ENCODE data around the gene MRPS27.
"Not testable (repeated sequence)": the region's sequence is repeated elsewhere in the genome, so short reads cannot be mapped to it uniquely, and the experiment has no call there.

MRPS27 gene

DNA sequence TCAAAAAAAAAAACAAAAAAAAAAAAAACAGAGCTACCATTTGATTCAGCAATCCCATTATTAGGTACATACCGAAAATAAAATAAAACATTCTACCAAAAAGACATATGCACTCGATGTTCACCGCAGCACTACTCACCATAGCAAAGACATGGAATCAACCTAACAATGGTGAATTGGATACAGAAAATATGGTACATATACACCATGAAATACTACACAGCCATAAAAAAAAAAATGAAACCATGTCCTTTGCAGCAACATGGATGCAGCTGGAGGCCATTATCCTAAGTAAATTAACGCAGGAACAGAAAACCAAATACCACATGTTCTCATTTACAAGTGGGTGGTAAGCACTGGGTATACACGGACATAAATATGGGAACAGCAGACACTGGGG, 21.3 kb downstream of the MRPS27 start:
- TF ChIP-seq, protein P1, sequence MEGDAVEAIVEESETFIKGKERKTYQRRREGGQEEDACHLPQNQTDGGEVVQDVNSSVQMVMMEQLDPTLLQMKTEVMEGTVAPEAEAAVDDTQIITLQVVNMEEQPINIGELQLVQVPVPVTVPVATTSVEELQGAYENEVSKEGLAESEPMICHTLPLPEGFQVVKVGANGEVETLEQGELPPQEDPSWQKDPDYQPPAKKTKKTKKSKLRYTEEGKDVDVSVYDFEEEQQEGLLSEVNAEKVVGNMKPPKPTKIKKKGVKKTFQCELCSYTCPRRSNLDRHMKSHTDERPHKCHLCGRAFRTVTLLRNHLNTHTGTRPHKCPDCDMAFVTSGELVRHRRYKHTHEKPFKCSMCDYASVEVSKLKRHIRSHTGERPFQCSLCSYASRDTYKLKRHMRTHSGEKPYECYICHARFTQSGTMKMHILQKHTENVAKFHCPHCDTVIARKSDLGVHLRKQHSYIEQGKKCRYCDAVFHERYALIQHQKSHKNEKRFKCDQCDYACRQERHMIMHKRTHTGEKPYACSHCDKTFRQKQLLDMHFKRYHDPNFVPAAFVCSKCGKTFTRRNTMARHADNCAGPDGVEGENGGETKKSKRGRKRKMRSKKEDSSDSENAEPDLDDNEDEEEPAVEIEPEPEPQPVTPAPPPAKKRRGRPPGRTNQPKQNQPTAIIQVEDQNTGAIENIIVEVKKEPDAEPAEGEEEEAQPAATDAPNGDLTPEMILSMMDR (conservative IDR thresholded peaks at IDR 0.05) = no peak
- H3K27ac ChIP-seq = no peak overlapping the region

DNA sequence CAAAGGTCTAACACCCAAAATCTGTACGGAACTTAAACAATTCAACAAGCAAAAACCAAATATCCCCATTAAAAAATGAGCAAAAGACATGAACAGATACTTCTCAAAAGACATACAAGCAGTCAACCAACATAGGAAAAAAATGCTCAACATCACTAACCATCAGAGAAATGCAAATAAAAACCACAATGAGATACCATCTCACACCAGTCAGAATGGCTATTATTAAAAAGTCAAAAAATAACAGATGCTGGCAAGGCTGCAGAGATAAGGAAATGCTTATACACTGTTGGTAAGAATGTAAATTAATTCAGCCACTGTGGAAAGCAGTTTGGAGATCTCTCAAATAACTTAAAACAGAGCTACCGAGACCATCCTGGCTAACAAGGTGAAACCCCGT, 21.9 kb downstream of the MRPS27 start:
- H3K27ac ChIP-seq = not testable (repeated sequence)

- TF ChIP-seq, protein P1 (conservative IDR thresholded peaks at IDR 0.05) = no peak
- H3K27ac ChIP-seq = 0 out of 2 replicates have a peak overlapping the region, but pooled peaks have one; percentile 10
These were observed 23.8 kb downstream of the MRPS27 start for GRCh38 chr5:72296256-72296655.

GRCh38 chr5:72295539-72295938, 24.5 kb downstream of the MRPS27 start:
- H3K27ac ChIP-seq = 0 out of 2 replicates have a peak overlapping the region, but pooled peaks have one; percentile 10

GRCh38 chr5:72294473-72294872, 25.6 kb downstream of the MRPS27 start:
- TF ChIP-seq, protein P1 (conservative IDR thresholded peaks at IDR 0.05) = no peak
- H3K27ac ChIP-seq = no peak overlapping the region

More at GRCh38 chr5:72295539-72295938, 24.5 kb downstream of the MRPS27 start:
- TF ChIP-seq, protein P1 (conservative IDR thresholded peaks at IDR 0.05) = no peak

DNA sequence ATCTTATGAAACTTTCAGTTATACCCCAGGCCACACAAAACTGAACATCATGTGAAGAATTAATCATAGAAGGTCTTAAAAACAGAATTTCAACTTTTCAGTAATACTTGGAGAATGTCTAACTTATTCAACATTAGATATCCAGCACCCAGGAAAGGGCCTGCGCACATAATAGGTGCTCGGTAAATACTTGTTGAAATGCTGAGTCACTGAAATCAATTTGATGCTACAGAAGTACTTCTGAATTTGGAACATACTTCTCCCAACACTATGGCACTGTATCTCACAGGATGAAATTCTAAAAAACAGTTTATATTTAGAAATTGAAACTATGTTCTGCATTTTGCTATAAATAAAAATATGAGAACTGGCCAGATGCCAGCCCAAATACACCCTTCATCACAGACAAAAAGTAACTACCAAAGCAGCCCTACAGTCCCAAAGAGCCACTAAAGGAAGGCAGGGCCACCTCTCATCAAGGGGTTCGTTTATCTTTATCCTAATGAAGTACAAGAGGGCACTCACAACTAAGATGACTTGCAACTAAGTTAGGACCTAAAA, 26.5 kb downstream of the MRPS27 start:
- TF ChIP-seq, protein P1 (conservative IDR thresholded peaks at IDR 0.05) = no peak
- H3K27ac ChIP-seq = no peak overlapping the region

DNA sequence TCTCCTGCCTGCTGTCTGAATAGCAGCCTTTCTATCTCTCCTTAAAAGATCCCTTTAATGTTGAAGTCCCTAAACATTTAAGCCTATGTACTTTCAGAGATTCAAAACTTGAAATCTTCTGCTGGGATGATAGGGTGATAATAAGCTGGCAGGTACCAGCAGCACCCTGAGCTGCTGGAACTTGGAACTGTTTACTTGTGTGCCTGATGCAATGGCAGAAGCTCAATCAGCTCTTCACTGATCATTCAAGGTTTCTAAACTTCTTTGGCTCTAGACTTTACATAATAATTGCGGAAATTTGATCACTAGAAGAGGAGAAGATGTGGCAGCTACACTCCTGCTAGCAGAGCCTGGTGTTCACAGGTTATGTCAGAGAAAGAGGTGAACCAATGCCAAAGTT, 27.6 kb downstream of the MRPS27 start:
- no peak overlapping the region for H3K27ac ChIP-seq
- TF ChIP-seq, protein P1 (conservative IDR thresholded peaks at IDR 0.05) = no peak

- TF ChIP-seq, protein P1 (conservative IDR thresholded peaks at IDR 0.05) = no peak
- H3K27ac ChIP-seq = no peak overlapping the region
These were observed 28.4 kb downstream of the MRPS27 start for GRCh38 chr5:72291601-72292000.

Data from VCaP (cell line).